H1 (cell line): ENCODE data around the gene TMEM232. TPM values are rescaled to one million over a fixed set of nuclear protein-coding genes. Genes with fewer than 3 reads are reported as not detected.

Experiments used
- CTCF ChIA-PET: fragments of 300-600 bp; sonication (Branson Sonifier 250); formaldehyde crosslinking; loops from one replicate; lab custom pipeline; 2021; ENCODE audit not compliant: partially characterized antibody; lab: Charles Lee
- POLR2A ChIA-PET: fragments of 300-600 bp; sonication (Branson Sonifier 250); formaldehyde crosslinking; loops from one replicate; lab custom pipeline; 2021; ENCODE audit warnings: inconsistent platforms; ENCODE audit not compliant: partially characterized antibody; lab: Charles Lee
- DNase-seq, 2 experiments: peaks; one replicate each; pipeline versions ENCODE4 v3.0.0 to v3.0.0-alpha.2; 2010 to 2022; ENCODE audit warnings: low spot score in 2 of 2, low read depth in 1 of 2, mixed read lengths in 1 of 2
- FAIRE-seq: peaks from 2 replicates; lab custom pipeline; 2011; peaks lifted over from hg19 to GRCh38; lab: Jason Lieb, UNC
- H2AFZ ChIP-seq: 2 replicates; pipeline ENCODE4 v1.8.1; 2012; ENCODE audit warnings: low read length, inconsistent platforms
- H2AK5ac ChIP-seq: 2 replicates; pipeline ENCODE4 v1.6.1; 2013; ENCODE audit warnings: low read depth, low read length
- H2BK120ac ChIP-seq: replicated peaks from 2 replicates; pipeline ENCODE3; 2013; ENCODE audit warnings: low read depth, low read length, inconsistent platforms
- H2BK12ac ChIP-seq: 2 replicates; pipeline ENCODE4 v1.6.1; 2013; ENCODE audit warnings: low read depth, low read length
- H2BK15ac ChIP-seq: 2 replicates; pipeline ENCODE4 v1.6.1; 2013; ENCODE audit warnings: low read length
- H2BK20ac ChIP-seq: 2 replicates; pipeline ENCODE4 v1.6.1; 2013; ENCODE audit warnings: low read length
- H2BK5ac ChIP-seq: 2 replicates; pipeline ENCODE4 v1.6.1; 2013; ENCODE audit warnings: low read depth, low read length
- H3K14ac ChIP-seq: 2 replicates; pipeline ENCODE4 v1.6.1; 2013; ENCODE audit warnings: inconsistent platforms; ENCODE audit not compliant: insufficient read length
- H3K18ac ChIP-seq: 2 replicates; pipeline ENCODE4 v1.6.1; 2013; ENCODE audit warnings: low read length; ENCODE audit errors: extremely low read depth
- H3K23ac ChIP-seq: 2 replicates; pipeline ENCODE4 v1.6.1; 2013; ENCODE audit warnings: inconsistent platforms; ENCODE audit not compliant: insufficient read length
- H3K23me2 ChIP-seq: 2 replicates; pipeline ENCODE4 v1.6.1; 2013; ENCODE audit warnings: low read depth, low read length
- H3K27ac ChIP-seq: 2 replicates; pipeline ENCODE4 v1.6.1; 2011; ENCODE audit warnings: low read depth, low read length, inconsistent platforms
- H3K27me3 ChIP-seq, 4 experiments: replicated peaks in 1 of 4; 1 replicate in 1 of 4; 2 replicates in 3 of 4; pipeline versions ENCODE4 v1.6.1 to v1.8.1; 2011 to 2013; ENCODE audit warnings: low read length in 3 of 4, mild to moderate bottlenecking in 3 of 4, inconsistent platforms in 2 of 4, mixed read lengths in 2 of 4, moderate library complexity in 1 of 4; ENCODE audit not compliant: control insufficient read depth in 3 of 4, insufficient read depth in 3 of 4; ENCODE audit errors: extremely low read depth in 1 of 4
- H3K36me3 ChIP-seq, 4 experiments: 2 replicates each; pipeline versions ENCODE4 v1.6.1 to v1.8.1; 2011 to 2013; ENCODE audit warnings: mild to moderate bottlenecking in 4 of 4, low read length in 3 of 4, moderate library complexity in 2 of 4, control low read depth in 1 of 4, inconsistent platforms in 1 of 4; ENCODE audit not compliant: insufficient read depth in 4 of 4, control insufficient read depth in 2 of 4
- H3K4ac ChIP-seq: replicated peaks from 2 replicates; pipeline ENCODE3; 2013; ENCODE audit warnings: low read length, low read depth, mixed read lengths, inconsistent platforms; ENCODE audit not compliant: insufficient read length
- H3K4me1 ChIP-seq, 4 experiments: replicated peaks in 1 of 4; 1 replicate in 1 of 4; 2 replicates in 3 of 4; pipeline versions ENCODE4 v1.6.1 to v1.8.1; 2011 to 2013; ENCODE audit warnings: low read length in 3 of 4, inconsistent platforms in 2 of 4, mixed read lengths in 1 of 4; ENCODE audit not compliant: insufficient read depth in 4 of 4, control insufficient read depth in 3 of 4
- H3K4me2 ChIP-seq, 2 experiments: 2 replicates each; pipeline versions ENCODE4 v1.6.1 to v1.8.1; 2011 to 2013; ENCODE audit warnings: low read depth in 2 of 2, low read length in 2 of 2, control low read depth in 1 of 2, inconsistent platforms in 1 of 2, mild to moderate bottlenecking in 1 of 2; ENCODE audit not compliant: insufficient read depth in 1 of 2
- H3K4me3 ChIP-seq, 4 experiments: fragments of 200-600, 300-600 bp in 1 of 4; sonication (generic), shearing (Covaris generic), sonication (Bioruptor Twin) in 1 of 4; 2 replicates each; pipeline versions ENCODE4 v1.5.1 to v1.8.1; 2011 to 2016; ENCODE audit warnings: low read length in 4 of 4, low read depth in 3 of 4, control low read depth in 2 of 4, inconsistent platforms in 2 of 4, mild to moderate bottlenecking in 2 of 4, mixed read lengths in 1 of 4, moderate library complexity in 1 of 4; ENCODE audit not compliant: insufficient read depth in 2 of 4; ENCODE audit errors: extremely low read depth in 1 of 4
- H3K56ac ChIP-seq: replicated peaks from 2 replicates; pipeline ENCODE3; 2013; ENCODE audit warnings: low read depth, mild to moderate bottlenecking, mixed read lengths, low read length, inconsistent platforms; ENCODE audit not compliant: insufficient read length
- H3K79me1 ChIP-seq: 2 replicates; pipeline ENCODE4 v1.6.1; 2013; ENCODE audit warnings: low read depth, low read length, control low read depth
- H3K79me2 ChIP-seq, 2 experiments: 2 replicates each; pipeline versions ENCODE4 v1.6.1 to v1.8.1; 2012 to 2013; ENCODE audit warnings: low read length in 2 of 2, mild to moderate bottlenecking in 2 of 2, inconsistent platforms in 1 of 2; ENCODE audit not compliant: insufficient read depth in 2 of 2, control insufficient read depth in 1 of 2
- H3K9ac ChIP-seq, 4 experiments: replicated peaks in 1 of 4; 1 replicate in 1 of 4; 2 replicates in 3 of 4; pipeline versions ENCODE4 v1.6.1 to v1.8.1; 2011 to 2013; ENCODE audit warnings: low read depth in 3 of 4, low read length in 3 of 4, control low read depth in 2 of 4, mild to moderate bottlenecking in 2 of 4, moderate library complexity in 2 of 4, inconsistent platforms in 1 of 4; ENCODE audit errors: extremely low read depth in 1 of 4
- H3K9me3 ChIP-seq, 2 experiments: 2 replicates each; pipeline versions ENCODE4 v1.6.1 to v1.8.1; 2012 to 2013; ENCODE audit warnings: mild to moderate bottlenecking in 2 of 2, moderate library complexity in 2 of 2, control low read depth in 1 of 2, inconsistent platforms in 1 of 2, low read depth in 1 of 2, low read length in 1 of 2, mixed read lengths in 1 of 2; ENCODE audit not compliant: insufficient read depth in 2 of 2
- H4K20me1 ChIP-seq, 2 experiments: replicated peaks in 1 of 2; 2 replicates each; pipeline versions ENCODE3 to v1.8.1; 2011 to 2013; ENCODE audit warnings: inconsistent platforms in 2 of 2, low read length in 2 of 2, mild to moderate bottlenecking in 1 of 2; ENCODE audit not compliant: insufficient read depth in 2 of 2, control insufficient read depth in 1 of 2
- H4K5ac ChIP-seq: 2 replicates; pipeline ENCODE4 v1.6.1; 2013; ENCODE audit warnings: low read length, low read depth, mixed read lengths, inconsistent platforms; ENCODE audit not compliant: insufficient read length
- H4K8ac ChIP-seq: 2 replicates; pipeline ENCODE4 v1.8.0; 2013; ENCODE audit warnings: mild to moderate bottlenecking, moderate library complexity, low read length, inconsistent platforms; ENCODE audit not compliant: insufficient read depth; ENCODE audit errors: extremely low read depth
- H4K91ac ChIP-seq: replicated peaks from 2 replicates; pipeline ENCODE3; 2013; ENCODE audit warnings: low read length, mixed read lengths, inconsistent platforms; ENCODE audit not compliant: insufficient read length
- ASH2L ChIP-seq: fragments of 200-600, 300-600 bp; sonication (generic); IDR thresholded peaks from one replicate; pipeline ENCODE4 v1.7.1; 2017; ENCODE audit warnings: low read length
- CHD1 ChIP-seq: IDR thresholded peaks from 2 replicates; pipeline ENCODE4 v1.6.1; 2012; ENCODE audit warnings: low read depth, low read length, improper control_type of control experiment
- EZH2 ChIP-seq: fragments of 200-600 bp; sonication (generic); IDR thresholded peaks from 2 replicates; pipeline ENCODE4 v1.7.1; 2012; ENCODE audit warnings: low read depth, mild to moderate bottlenecking, moderate library complexity, low read length, inconsistent platforms; ENCODE audit not compliant: severe bottlenecking
- GTF2F1 ChIP-seq: IDR thresholded peaks from 2 replicates; pipeline ENCODE4 v1.6.1; 2012; ENCODE audit warnings: low read depth, low read length, improper control_type of control experiment, borderline replicate concordance
- JUN ChIP-seq: IDR thresholded peaks from 2 replicates; pipeline ENCODE4 v1.6.1; 2011; ENCODE audit warnings: low read depth, mild to moderate bottlenecking, improper control_type of control experiment, low read length
- KDM5A ChIP-seq: fragments of 200-600 bp; IDR thresholded peaks from 2 replicates; pipeline ENCODE4 v1.7.1; 2012; ENCODE audit warnings: mild to moderate bottlenecking, low read length, inconsistent platforms, mixed read lengths
- MAFK ChIP-seq: IDR thresholded peaks from 2 replicates; pipeline ENCODE4 v1.6.1; 2012; ENCODE audit warnings: low read depth, mild to moderate bottlenecking, improper control_type of control experiment, low read length
- NANOG ChIP-seq: IDR thresholded peaks from 2 replicates; pipeline ENCODE4 v1.6.1; 2011; ENCODE audit warnings: low read length, low read depth, mild to moderate bottlenecking, inconsistent platforms; ENCODE audit not compliant: insufficient read depth, poor library complexity, severe bottlenecking
- PHF8 ChIP-seq: fragments of 200-600 bp; sonication (generic); conservative IDR thresholded peaks from 2 replicates; pipeline ENCODE4 v1.7.1; 2012; ENCODE audit warnings: low read depth, mild to moderate bottlenecking, inconsistent platforms, low read length, moderate library complexity
- SAP30 ChIP-seq: fragments of 300-600 bp; sonication (generic); IDR thresholded peaks from 2 replicates; pipeline ENCODE4 v1.7.1; 2012; ENCODE audit warnings: low read length, moderate library complexity, mild to moderate bottlenecking, inconsistent platforms; ENCODE audit not compliant: insufficient read depth, insufficient replicate concordance
- SIRT6 ChIP-seq: IDR thresholded peaks from one replicate; pipeline ENCODE4 v1.7.1; 2012; ENCODE audit warnings: low read length, inconsistent platforms
- SIX5 ChIP-seq: IDR thresholded peaks from 2 replicates; pipeline ENCODE4 v1.6.1; 2011; ENCODE audit warnings: mild to moderate bottlenecking, low read depth, low read length
- SRF ChIP-seq: IDR thresholded peaks from 2 replicates; pipeline ENCODE4 v1.6.1; 2011; ENCODE audit warnings: mild to moderate bottlenecking, low read depth, low read length, moderate library complexity
- TEAD4 ChIP-seq: IDR thresholded peaks from 2 replicates; pipeline ENCODE4 v1.6.1; 2012; ENCODE audit warnings: low read depth, low read length, inconsistent platforms, mixed read lengths
- WGBS, 2 experiments: shearing (Covaris generic) in 1 of 2; methylation state at CpG; one replicate each; pipeline versions ENCODE4 v1.1.6 to v1.1.7; 2013 to 2015; ENCODE audit warnings: low lambda C conversion rate in 2 of 2, mixed read lengths in 2 of 2, inconsistent platforms in 1 of 2, low coverage in 1 of 2, missing lambda C conversion rate in 1 of 2; ENCODE audit not compliant: insufficient replicate concordance in 2 of 2, insufficient coverage in 1 of 2, insufficient read length in 1 of 2; ENCODE audit errors: extremely low coverage in 1 of 2, missing lambda C conversion rate in 1 of 2; 5-methylcytosine and 5-hydroxymethylcytosine counted together
- polyA plus RNA-seq, 7 experiments: library from polyadenylated mRNA; depleted of rRNA in 3 of 7; stranded (reverse) in 5 of 7; unstranded in 2 of 7; fragments of >200 nt in 5 of 7; fragments of 200-250 nt in 2 of 7; gene quantifications; 1 replicate in 5 of 7; 2 replicates in 1 of 7; 4 replicates in 1 of 7; pipeline versions ENCODE4 v1.2.1 to v1.2.3, GENCODE V29; 2011 to 2013; ENCODE audit warnings: missing spikeins in 2 of 7, mixed read lengths in 2 of 7
- total RNA-seq: library from RNA; stranded (reverse); fragmentation: NEBNext Ultra II Directional; extraction: Animal tissue kit (Norgen Biotek cat#: 25700); gene quantifications from 2 replicates; pipeline ENCODE4 v1.2.1, GENCODE V29; 2021

The TMEM232 gene
- total and polyA plus RNA-seq, 2 of the 8 experiments (the other 6 are each of a cell fraction or from before 2014, with no cell fraction given): 0.38 to 1.3 TPM

DNA sequence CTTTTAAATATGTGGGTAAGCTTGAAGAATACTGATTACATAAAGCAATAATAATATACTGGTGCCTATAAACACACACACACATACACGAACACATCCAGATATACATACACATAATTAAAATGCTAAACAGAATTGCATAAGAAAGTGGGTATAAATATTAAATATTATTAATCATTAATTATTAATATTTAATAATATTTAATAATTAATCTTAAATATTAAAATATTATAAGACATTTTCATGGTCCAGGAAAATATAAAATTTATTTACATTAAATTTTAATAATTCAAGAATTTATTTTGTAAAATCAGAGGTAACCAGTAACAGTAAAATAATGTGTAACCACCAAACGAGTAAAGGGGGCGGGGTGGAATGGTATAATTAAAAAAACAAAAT, 178.3 kb downstream of the TMEM232 start:
- Histone ChIP-seq H3K9me3 (no peaks in the 10 kb centered on the region), H3K18ac (no peak overlapping the region), H2BK20ac (no peak overlapping the region), H2BK12ac (no peak overlapping the region), H4K20me1 (no peaks in the 10 kb centered on the region), H4K91ac (no peak overlapping the region), H3K79me2 (no peaks in the 10 kb centered on the region), H3K27me3 (no peaks in the 10 kb centered on the region), H3K27ac (no peak overlapping the region), H3K14ac (no peak overlapping the region), H3K36me3 (no peaks in the 10 kb centered on the region), H4K5ac (no peak overlapping the region), H3K4me2 (no peak overlapping the region), H4K8ac (no peak overlapping the region), H3K23ac (no peak overlapping the region), H3K9ac (no peak overlapping the region), H3K79me1 (no peaks in the 10 kb centered on the region), H3K23me2 (no peaks in the 10 kb centered on the region), H2AK5ac (no peak overlapping the region), H2BK120ac (no peak overlapping the region), H2AFZ (no peak overlapping the region), H3K56ac (no peak overlapping the region), H2BK15ac (no peak overlapping the region), H3K4ac (no peak overlapping the region), H2BK5ac (no peak overlapping the region), H3K4me3 (no peak overlapping the region), H3K4me1 (no peaks in the 10 kb centered on the region)
- TF ChIP-seq SRF: no peak
- TF ChIP-seq ASH2L: no peak
- TF ChIP-seq SAP30: no peak
- no peak for TF ChIP-seq MAFK
- no peak for TF ChIP-seq NANOG
- TF ChIP-seq SIX5: no peak
- TF ChIP-seq PHF8: no peak
- no peak for TF ChIP-seq SIRT6
- no peak for TF ChIP-seq TEAD4
- no peak for TF ChIP-seq EZH2
- TF ChIP-seq KDM5A: no peak
- no peak for TF ChIP-seq CHD1
- TF ChIP-seq GTF2F1: no peak
- TF ChIP-seq JUN: no peak
- ChIA-PET CTCF (interaction anchor here (1.2 kb wide), 1 partner anchor 10 kb away, joined by 3 read pairs; no protein-coding TSS in a partner anchor), POLR2A (no interaction called here)
- FAIRE-seq (no peak), DNase-seq (no peak)
- 86% methylated on average over 3 of the region's 3 CpGs; no CpG with 5 or more reads in 1 of the 2 experiments for WGBS, 2 experiments
